GM12875 (cell line): ENCODE data around the gene SRPX.

ENCODE experiments used
- H3K4me3 ChIP-seq: one replicate; pipeline ENCODE4 v1.5.1; 2011; ENCODE audit warnings: low read depth, low read length, control low read depth
- TF ChIP-seq, protein P1 (sequence below): IDR thresholded peaks from 2 replicates; pipeline ENCODE4 v1.5.1; 2011; ENCODE audit warnings: low read depth, mild to moderate bottlenecking, control low read depth, inconsistent platforms, low read length, moderate library complexity, borderline replicate concordance; ENCODE audit not compliant: insufficient read depth

Gene SRPX

GRCh38 chrX:38247051-38247450, 26.4 kb upstream of the SRPX start:
- H3K4me3 ChIP-seq, result no peak overlapping the region
- TF ChIP-seq, protein P1, sequence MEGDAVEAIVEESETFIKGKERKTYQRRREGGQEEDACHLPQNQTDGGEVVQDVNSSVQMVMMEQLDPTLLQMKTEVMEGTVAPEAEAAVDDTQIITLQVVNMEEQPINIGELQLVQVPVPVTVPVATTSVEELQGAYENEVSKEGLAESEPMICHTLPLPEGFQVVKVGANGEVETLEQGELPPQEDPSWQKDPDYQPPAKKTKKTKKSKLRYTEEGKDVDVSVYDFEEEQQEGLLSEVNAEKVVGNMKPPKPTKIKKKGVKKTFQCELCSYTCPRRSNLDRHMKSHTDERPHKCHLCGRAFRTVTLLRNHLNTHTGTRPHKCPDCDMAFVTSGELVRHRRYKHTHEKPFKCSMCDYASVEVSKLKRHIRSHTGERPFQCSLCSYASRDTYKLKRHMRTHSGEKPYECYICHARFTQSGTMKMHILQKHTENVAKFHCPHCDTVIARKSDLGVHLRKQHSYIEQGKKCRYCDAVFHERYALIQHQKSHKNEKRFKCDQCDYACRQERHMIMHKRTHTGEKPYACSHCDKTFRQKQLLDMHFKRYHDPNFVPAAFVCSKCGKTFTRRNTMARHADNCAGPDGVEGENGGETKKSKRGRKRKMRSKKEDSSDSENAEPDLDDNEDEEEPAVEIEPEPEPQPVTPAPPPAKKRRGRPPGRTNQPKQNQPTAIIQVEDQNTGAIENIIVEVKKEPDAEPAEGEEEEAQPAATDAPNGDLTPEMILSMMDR, result no peak

DNA sequence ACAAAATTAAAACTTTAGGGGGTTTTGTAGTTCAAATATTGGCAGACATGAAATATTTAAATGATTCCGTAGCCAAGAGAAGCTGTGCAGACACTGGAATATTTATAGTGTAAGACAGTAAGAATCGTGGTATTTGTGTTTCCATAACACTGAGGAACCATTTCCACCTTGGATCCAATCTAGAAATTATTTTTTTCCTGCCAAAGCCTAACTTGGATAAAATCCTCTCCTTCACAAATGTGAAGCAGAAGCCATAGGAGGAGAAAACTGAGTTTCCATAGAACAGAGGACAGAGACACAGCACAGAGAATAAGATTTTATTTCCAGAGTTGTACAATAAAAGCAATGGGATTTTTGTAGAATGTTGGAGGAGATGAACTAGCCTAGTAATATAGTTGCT, 19.9 kb upstream of the SRPX start:
- TF ChIP-seq, protein P1, result no peak
- H3K4me3 ChIP-seq, result no peak overlapping the region

GRCh38 chrX:38236901-38237615, 16.4 kb upstream of the SRPX start:
- TF ChIP-seq, protein P1, result no peak
- no peak overlapping the region for H3K4me3 ChIP-seq

DNA sequence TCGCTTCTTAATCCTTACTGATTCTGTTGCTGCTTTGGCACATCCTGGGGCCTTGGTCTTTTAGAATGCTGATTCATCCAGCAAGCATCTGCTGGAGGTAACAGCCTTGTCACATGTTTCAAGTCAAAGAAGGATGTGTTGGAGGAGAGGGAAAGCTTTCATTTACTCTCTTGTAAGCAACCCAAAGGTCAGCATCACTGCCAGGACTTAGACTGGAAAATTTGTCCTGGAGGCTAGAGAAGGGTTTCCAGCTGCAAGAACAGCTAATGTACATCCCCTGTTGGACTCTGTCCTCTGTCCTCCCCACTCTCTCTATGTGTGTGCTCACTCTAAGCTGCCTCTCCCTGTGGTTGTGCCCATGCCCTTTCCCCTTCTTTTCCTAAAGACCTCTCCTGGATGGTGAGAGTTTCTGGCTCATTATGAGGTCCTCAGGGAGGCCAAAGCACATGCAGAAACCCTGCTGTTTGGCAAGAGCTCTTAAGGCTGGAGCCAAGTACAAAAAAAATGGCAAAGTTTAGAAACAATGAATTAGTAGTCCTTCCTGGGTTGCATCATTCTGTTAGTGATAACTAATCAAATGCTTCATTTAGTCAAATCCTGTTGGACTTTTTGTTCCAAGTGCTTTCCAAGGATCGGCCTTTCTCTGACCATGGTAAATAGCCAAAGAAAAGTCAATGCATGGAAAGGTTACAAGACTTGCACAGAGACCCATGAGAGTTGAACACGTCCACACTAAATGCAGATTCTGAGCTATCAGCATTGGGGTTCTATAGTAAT, 13.4 kb upstream of the SRPX start:
- TF ChIP-seq, protein P1, result no peak
- H3K4me3 ChIP-seq, result no peak overlapping the region

DNA sequence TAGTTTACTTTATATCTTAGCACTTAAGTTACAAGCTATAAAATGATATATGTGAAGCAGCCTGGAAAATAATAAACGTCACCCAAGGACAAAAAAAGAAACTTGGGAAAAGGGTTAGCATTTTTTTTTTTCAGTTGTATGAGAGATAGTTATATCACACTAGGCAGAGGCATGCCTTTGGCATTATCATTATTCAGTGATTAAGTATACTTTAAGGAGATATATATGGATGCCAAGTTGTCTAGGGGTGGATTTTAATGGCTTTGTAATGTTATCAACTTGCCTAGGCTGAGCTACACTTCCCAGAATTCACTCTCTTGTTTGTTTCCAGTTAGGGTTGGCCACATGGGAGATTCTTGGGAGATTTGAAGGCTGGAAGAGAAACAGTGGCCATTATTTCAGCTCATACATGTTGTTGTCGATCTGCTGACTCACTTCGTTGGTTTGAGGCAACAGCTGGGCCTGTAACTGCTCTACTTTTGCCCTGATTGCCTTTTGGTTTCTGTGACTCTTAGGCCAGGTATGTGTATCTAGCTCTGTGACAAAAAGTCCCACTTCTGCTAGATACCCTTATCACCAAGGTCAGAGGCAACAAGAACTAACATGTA, 11.5 kb upstream of the SRPX start:
- no peak overlapping the region for H3K4me3 ChIP-seq
- TF ChIP-seq, protein P1, result no peak

DNA sequence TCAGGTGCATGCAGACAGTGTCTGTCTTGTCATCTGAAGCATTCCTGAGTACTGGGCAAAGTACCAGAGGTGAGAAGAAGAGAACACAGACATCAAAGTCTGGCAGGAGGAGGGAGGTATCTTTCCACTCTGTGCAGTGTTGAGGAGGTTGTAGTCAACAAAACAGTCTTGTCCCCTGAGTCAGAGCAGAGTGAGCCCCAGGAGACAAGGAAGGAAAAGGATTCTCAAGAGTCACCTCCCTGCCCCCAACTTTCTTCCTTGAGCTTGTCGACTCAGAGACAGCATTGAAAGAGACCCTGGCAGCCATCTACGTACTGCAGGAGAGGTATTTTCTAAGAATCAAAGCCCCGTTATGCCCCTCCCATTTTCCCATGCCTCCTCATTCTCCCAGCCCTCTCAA, 4.4 kb upstream of the SRPX start:
- H3K4me3 ChIP-seq, result no peak overlapping the region
- TF ChIP-seq, protein P1, result no peak
